ENCODE results near the gene TIMMDC1. TPM values are rescaled to one million over a fixed set of nuclear protein-coding genes. Genes with fewer than 3 reads are reported as not detected.

The TIMMDC1 gene, protein sequence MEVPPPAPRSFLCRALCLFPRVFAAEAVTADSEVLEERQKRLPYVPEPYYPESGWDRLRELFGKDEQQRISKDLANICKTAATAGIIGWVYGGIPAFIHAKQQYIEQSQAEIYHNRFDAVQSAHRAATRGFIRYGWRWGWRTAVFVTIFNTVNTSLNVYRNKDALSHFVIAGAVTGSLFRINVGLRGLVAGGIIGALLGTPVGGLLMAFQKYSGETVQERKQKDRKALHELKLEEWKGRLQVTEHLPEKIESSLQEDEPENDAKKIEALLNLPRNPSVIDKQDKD
- 53.2 and 61.7 TPM in 2 replicates for total RNA-seq

DNA sequence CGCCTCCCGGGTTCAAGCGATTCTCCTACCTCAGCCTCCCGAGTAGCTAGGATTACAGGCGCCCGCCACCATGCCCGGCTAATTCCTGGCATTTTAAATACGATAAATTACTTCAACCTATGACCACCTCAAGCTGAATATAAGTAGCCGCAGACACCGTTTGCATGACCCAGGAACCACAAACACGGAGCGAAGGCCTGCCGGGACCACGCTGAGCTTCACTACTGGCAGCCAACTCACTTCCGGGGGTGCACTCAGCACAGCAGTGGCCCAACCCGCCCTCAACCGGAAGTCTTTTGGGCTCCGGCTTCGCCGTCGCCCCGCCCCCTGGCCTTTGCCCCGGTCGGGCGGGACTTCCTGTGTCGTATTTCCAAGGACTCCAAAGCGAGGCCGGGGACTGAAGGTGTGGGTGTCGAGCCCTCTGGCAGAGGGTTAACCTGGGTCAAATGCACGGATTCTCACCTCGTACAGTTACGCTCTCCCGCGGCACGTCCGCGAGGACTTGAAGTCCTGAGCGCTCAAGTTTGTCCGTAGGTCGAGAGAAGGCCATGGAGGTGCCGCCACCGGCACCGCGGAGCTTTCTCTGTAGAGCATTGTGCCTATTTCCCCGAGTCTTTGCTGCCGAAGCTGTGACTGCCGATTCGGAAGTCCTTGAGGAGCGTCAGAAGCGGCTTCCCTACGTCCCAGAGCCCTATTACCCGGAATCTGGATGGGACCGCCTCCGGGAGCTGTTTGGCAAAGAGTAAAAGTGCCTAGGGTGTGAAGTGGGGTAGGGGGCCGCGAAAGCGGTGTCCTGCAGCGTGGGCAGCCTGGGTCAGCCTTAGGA, at the start of gene TIMMDC1:
Gene TIMMDC1, plus strand, starts transcription at position 362 of the 826 bp plus-strand sequence. Its CDS starts 187 bp downstream, at position 549.

DNA sequence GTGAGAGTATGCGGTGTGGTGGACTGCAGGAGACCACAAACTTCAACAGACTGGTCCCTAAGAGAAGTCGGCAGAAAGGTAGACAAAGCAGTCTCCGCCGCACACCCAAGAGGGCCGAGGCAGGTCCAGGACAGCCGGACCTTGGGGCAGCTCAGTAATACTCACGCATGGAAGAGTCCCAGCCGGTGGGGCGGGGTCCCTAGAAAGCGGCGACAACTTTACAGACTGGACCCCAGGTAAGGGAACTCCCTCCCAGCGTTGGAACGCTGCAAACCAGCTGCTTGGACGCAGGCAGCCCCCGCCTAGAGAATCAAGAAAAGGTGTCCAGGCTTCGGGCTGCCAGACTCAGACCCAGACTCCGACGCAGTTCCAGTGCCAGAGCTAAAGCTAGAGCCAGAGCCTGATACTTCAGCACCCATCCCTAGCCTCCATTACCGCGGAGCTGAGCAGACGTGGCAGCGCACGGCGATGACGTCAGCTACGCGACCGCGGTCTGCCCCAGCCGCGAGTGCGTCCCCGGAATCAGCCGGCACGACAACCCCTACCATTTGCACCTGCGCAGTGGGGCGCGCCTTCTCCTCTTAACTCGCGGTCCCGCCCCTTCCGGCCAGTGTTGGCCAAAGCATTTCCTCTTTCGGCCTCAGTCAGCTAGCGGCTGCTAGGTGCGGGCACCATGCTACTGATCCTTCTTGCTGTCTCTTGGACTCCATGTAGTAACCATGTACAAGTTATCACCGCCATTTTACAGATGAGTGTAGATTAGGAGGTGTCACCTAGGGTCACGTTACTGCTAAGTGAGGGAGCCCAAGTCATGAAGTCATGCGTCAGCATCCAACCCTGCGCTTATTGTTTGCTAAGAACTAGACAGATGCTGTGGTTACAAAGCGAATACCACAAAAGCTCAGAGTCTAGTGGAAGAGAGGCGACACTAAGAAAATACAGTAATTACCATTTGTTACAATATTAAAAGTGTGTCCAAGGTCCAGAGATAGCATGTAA, 34.9 kb upstream of the TIMMDC1 start, which contains the start of gene TMEM39A:
Gene TMEM39A, minus strand, starts transcription at position 445 of the 999 bp plus-strand sequence. CDS start 1,541 bp downstream, outside the sequence.

DNA sequence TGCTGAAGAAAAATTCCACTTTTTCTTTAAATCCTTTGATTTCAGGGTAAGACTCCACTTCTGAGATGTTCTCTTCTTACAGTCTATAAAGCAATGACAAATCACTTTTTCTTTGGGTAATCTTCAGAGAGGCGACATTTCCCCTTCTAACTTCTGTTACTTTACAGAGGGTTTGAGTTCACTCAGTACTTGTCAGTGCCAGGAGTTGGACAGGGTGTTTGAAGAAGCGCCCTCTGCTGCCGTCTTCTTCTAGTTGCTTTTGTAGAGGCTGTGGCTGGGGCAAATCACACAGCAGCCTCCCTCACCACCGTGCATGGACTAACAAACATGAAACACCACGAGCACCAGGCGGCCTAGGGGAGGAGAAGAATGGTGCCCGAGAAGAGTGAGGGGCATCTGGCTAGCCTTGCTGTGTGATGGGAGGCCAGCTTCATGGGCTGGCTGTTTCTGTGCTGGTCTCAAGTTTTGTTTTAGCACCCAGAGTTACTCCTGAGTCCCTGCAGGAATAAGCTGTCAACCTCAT, 61.2 kb downstream of the TIMMDC1 start, which contains the start of gene CD80:
Gene CD80, minus strand, starts transcription at position 174 of the 523 bp plus-strand sequence. CDS start 1,886 bp downstream, outside the sequence.

Other genes starting within 250 kb of the TIMMDC1 start
- gene ARHGAP31, start 204.2 kb upstream of the TIMMDC1 start, total RNA-seq: 4.6 and 8.0 TPM in 2 replicates
- gene TMEM39A, start 34.9 kb upstream of the TIMMDC1 start, total RNA-seq: 45.0 and 62.2 TPM in 2 replicates
- gene POGLUT1, start 29.6 kb upstream of the TIMMDC1 start, total RNA-seq: 18.8 and 20.2 TPM in 2 replicates
- not detected in 2 replicates for gene CD80, start 61.1 kb downstream of the TIMMDC1 start, total RNA-seq
- 6.1 and 6.9 TPM in 2 replicates for gene ADPRH, start 80.9 kb downstream of the TIMMDC1 start, total RNA-seq
- gene PLA1A, start 99.3 kb downstream of the TIMMDC1 start, total RNA-seq: 0.18 TPM in 1 of 2 replicates, not detected in the other
- gene POPDC2, start 162.0 kb downstream of the TIMMDC1 start, total RNA-seq: 0.35 TPM in 1 of 2 replicates, not detected in the other
- gene COX17, start 178.9 kb downstream of the TIMMDC1 start, total RNA-seq: 17.7 and 19.3 TPM in 2 replicates
- gene CFAP91, start 204.5 kb downstream of the TIMMDC1 start, total RNA-seq: under 0.01 TPM in 1 of 2 replicates, not detected in the other